ENCODE results near the gene RNF8. TPM values are rescaled to one million over a fixed set of nuclear protein-coding genes. Genes with fewer than 3 reads are reported as not detected.
A peak's percentile ranks its signal among the peaks of the same experiment; 100 is the strongest.
"Not testable (repeated sequence)": the region's sequence is repeated elsewhere in the genome, so short reads cannot be mapped to it uniquely, and the experiment has no call there.

The RNF8 gene
- total RNA-seq, 1 donor = 8.8 TPM

DNA sequence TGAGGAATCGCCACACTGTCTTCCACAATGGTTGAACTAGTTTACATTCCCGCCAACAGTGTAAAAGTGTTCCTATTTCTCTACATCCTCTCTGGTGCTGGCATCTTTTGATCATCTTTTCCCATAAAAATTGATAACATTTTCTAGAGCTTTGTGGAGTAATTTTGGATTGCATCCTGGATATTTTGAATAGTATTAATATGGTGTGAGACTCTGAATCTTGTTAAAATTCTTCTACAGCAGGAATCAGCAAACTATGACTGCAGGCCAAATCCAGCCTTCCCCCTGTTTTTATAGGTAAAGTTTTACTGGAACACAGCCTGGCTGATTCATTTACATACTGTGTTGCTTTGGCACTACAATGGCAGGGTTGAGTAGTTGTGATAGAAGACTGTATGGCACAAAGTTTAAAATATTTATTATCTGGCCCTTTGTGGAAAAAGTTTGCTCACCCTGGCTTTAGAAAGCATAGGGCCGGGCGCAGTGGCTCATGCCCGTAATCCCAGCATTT lies 15.0 kb upstream of the RNF8 start:
- Histone ChIP-seq H3K4me3 (ENCODE audit: low read length) (no peak overlapping the region), H3K9me3 (ENCODE audit: low read depth, low read length) (no peaks in the 10 kb centered on the region), H3K27me3 (ENCODE audit: insufficient read depth, low read length) (no peaks in the 10 kb centered on the region), H3K4me1 (ENCODE audit: insufficient read depth, low read length) (no peaks in the 10 kb centered on the region)

DNA sequence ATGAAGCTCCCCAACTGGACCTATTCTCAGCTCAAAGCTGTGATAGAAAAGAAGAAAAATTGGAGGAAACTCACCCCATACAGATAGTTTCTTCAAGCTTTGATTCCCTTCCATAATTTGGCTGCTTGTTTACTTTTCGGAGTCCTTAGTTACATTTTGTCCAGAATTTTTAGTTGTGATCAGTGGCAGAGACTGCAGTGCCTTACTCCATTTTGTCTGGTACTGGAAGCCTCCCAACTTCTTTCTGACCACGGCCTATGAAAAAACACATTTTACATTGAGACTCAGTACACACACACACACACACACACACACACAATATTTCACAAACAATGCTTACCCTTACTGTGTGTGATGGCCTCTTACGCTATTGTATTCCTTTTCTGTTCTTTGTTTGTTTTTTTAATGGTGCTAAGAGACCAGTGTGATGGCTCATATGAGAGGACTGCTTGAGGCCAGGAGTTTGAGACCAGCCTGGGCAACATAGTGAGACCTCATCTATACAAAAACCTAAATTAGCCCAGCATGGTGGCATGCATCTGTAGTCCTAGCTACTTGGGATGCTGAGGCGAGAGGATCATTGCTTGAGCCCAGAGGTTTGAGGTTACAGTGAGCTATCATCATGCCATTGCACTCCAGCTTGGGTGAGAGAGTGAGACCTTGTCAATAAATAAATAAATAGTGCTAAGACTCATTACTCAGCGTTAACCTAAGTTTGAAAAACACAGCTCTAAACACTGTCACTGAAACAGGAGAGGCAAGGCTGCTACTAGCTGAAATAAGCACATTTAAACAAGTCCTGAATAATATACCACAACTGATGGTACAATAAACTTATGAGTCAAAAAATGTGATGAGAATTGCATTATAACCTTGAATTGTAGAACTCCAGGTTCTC lies 13.8 kb upstream of the RNF8 start:
- Histone ChIP-seq H3K9me3 (ENCODE audit: low read depth, low read length) (no peaks in the 10 kb centered on the region), H3K27me3 (ENCODE audit: insufficient read depth, low read length) (no peaks in the 10 kb centered on the region), H3K4me3 (ENCODE audit: low read length) (no peak overlapping the region), H3K4me1 (ENCODE audit: insufficient read depth, low read length) (no peaks in the 10 kb centered on the region)

DNA sequence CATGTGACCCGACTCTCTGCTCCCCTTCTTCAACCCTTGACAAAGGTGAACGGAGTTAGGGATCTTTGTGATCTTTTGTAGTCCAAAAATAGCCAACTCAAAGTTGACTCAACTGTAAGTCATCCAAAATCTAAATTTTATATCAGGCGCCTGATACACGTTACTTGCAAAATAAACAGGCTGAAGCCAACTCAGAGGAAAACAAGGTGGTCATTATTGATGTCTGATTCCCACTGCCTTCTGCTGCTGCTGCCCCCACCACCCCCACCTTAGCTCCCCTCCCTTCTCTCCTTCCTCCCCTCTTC lies 13.2 kb upstream of the RNF8 start:
- Histone ChIP-seq H3K4me1 (ENCODE audit: insufficient read depth, low read length) (no peaks in the 10 kb centered on the region), H3K27me3 (ENCODE audit: insufficient read depth, low read length) (no peaks in the 10 kb centered on the region), H3K9me3 (ENCODE audit: low read depth, low read length) (no peaks in the 10 kb centered on the region), H3K4me3 (ENCODE audit: low read length) (no peak overlapping the region)

DNA sequence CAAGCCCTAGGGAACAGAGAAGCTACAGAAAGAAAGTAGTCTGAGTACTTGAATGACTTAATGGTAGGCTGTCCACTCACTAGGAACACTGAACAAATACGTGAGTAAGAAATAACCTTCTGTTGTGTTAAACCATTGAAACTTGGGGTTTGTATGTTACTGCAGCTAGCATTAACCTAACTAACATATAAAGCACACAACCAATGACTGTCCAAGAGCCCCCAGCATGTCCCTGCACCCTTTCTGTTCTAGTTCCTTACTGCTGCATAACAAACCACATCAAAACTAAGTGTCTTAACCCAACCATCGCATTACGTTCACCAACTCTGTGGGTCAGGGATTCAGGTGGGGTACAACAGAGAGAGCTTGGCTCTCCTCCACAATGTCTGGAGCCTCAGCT lies 10.5 kb upstream of the RNF8 start:
- Histone ChIP-seq H3K27me3 (ENCODE audit: insufficient read depth, low read length) (no peaks in the 10 kb centered on the region), H3K4me3 (ENCODE audit: low read length) (no peak overlapping the region), H3K4me1 (ENCODE audit: insufficient read depth, low read length) (no peaks in the 10 kb centered on the region), H3K9me3 (ENCODE audit: low read depth, low read length) (no peaks in the 10 kb centered on the region)

DNA sequence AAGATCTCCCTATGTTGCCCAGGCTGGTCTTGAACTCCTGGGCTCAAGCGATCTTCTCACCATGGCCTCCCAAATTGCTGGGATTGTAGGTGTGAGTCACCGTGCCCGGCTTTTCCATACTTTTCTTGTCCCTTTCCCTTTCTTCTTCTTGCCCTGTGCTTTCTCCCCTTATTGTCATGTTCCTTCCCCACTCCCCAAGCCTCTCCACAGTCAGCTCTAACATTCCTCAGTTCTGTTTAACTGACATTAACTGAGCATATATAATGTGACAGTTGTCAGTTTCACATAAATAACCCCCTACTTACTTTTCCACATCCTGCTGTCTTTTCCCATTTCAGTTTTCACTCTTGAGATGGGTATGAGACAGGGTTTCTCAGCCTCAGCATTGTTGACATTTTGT lies 9.5 kb upstream of the RNF8 start:
- H3K27me3 ChIP-seq (ENCODE audit: insufficient read depth, low read length) = no peaks in the 10 kb centered on the region
- no peak overlapping the region for H3K4me3 ChIP-seq (ENCODE audit: low read length)
- H3K9me3 ChIP-seq (ENCODE audit: low read depth, low read length) = no peaks in the 10 kb centered on the region
- H3K4me1 ChIP-seq (ENCODE audit: insufficient read depth, low read length) = no peaks in the 10 kb centered on the region

DNA sequence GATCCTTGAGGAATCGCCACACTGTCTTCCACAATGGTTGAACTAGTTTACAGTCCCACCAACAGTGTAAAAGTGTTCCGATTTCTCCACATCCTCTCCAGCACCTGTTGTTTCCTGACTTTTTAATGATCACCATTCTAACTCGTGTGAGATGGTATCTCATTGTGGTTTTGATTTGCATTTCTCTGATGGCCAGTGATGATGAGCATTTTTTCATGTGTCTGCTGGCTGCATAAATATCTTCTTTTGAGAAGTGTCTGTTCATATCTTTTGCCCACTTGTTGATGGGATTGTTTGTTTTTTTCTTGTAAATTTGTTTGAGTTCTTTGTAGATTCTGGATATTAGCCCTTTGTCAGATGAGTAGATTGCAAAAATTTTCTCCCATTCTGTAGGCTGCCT lies 8.0 kb upstream of the RNF8 start:
- H3K4me1 ChIP-seq (ENCODE audit: insufficient read depth, low read length); H3K4me3 ChIP-seq (ENCODE audit: low read length); H3K9me3 ChIP-seq (ENCODE audit: low read depth, low read length); H3K27me3 ChIP-seq (ENCODE audit: insufficient read depth, low read length): not testable (repeated sequence)

DNA sequence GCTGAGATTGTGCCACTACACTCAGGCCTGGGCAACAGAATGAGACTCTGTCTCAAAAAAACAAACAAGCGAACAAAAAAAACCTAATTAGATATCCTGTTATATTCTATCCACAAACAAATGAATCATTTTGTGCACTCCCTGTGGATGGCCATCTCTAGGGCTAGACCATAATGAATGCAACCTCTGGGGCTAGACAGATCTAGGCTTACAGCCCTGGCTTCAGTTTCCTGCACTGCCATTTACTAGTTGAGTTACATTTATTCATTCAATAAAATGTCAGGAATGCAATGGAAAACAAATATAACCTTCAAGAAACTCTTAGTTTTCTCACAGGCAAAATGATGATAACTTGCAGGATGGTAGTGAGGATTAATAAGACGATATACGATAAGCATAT lies 6.6 kb upstream of the RNF8 start:
- no peaks in the 10 kb centered on the region for H3K27me3 ChIP-seq (ENCODE audit: insufficient read depth, low read length)
- H3K4me1 ChIP-seq (ENCODE audit: insufficient read depth, low read length) = no peaks in the 10 kb centered on the region
- H3K9me3 ChIP-seq (ENCODE audit: low read depth, low read length) = no peaks in the 10 kb centered on the region
- H3K4me3 ChIP-seq (ENCODE audit: low read length) = no peak overlapping the region

DNA sequence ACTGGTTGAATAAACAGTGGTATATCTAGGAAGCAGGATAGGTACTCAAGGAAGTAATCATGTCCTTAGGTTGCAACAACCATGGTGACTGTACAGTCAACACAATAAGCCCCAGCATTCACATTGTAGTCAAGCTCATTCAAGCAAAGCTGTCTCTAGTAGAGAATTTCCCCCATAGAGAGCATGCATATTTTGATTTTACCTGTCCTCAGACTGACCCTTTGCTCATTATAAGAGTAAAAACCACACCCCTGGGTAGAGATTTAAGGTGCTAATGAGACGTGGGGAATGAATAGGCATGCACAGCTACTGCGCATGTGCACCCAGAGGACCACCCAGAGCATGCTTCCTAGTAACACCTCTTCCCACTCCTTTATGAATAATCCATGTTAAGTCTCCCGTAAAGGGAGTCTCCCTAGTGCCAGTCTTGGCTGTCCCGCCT lies 6.1 kb upstream of the RNF8 start:
- no peaks in the 10 kb centered on the region for H3K27me3 ChIP-seq (ENCODE audit: insufficient read depth, low read length)
- no peak overlapping the region for H3K4me3 ChIP-seq (ENCODE audit: low read length)
- no peaks in the 10 kb centered on the region for H3K4me1 ChIP-seq (ENCODE audit: insufficient read depth, low read length)

DNA sequence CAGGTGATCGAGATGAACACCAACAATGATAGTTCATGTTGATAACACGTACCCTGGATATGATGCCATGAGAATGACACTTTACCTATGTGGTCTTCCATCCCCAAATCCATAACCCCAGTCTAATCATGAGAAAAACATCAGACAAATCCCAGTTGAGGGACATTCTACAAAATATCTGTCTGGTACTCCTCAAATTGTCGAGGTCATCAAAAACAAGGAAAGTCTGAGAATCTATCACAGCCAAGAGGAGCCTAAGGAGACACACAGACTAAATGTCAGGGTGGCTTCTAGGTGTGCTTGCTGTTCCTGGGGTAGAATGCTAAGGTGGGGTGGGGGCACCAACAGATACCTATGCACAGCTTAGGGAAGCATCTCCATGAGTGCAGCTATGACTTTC lies 2.8 kb upstream of the RNF8 start:
- no peaks in the 10 kb centered on the region for H3K9me3 ChIP-seq (ENCODE audit: low read depth, low read length)
- H3K4me3 ChIP-seq (ENCODE audit: low read length) = no peak overlapping the region
- H3K4me1 ChIP-seq (ENCODE audit: insufficient read depth, low read length) = peaks cover 17% of the 10 kb centered on the region
- H3K27me3 ChIP-seq (ENCODE audit: insufficient read depth, low read length) = no peaks in the 10 kb centered on the region

More for the DNA sequence above, 6.1 kb upstream of the RNF8 start:
- no peaks in the 10 kb centered on the region for H3K9me3 ChIP-seq (ENCODE audit: low read depth, low read length)

DNA sequence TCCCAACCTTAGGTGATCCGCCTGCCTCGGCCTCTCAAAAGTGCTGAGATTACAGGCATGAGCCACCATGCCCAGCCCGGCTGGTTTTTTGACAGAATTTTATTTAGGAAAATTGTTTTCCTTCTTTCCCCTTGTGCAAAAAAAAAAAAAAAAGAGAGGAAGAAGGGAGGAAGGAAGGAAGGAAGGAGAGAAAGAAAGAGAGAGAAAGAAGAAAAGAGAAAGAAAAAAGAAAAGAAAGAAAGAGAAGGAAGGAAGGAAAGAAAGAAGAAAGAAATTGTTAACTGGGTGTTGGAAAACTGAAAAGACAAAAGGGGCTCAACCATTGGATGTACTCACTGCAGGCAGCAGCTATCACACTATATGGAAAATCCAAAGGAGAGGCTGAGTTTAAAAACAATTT lies 1.4 kb upstream of the RNF8 start:
- H3K4me1 ChIP-seq (ENCODE audit: insufficient read depth, low read length) = peaks cover 17% of the 10 kb centered on the region
- no peak overlapping the region for H3K4me3 ChIP-seq (ENCODE audit: low read length)
- no peaks in the 10 kb centered on the region for H3K27me3 ChIP-seq (ENCODE audit: insufficient read depth, low read length)
- no peaks in the 10 kb centered on the region for H3K9me3 ChIP-seq (ENCODE audit: low read depth, low read length)

DNA sequence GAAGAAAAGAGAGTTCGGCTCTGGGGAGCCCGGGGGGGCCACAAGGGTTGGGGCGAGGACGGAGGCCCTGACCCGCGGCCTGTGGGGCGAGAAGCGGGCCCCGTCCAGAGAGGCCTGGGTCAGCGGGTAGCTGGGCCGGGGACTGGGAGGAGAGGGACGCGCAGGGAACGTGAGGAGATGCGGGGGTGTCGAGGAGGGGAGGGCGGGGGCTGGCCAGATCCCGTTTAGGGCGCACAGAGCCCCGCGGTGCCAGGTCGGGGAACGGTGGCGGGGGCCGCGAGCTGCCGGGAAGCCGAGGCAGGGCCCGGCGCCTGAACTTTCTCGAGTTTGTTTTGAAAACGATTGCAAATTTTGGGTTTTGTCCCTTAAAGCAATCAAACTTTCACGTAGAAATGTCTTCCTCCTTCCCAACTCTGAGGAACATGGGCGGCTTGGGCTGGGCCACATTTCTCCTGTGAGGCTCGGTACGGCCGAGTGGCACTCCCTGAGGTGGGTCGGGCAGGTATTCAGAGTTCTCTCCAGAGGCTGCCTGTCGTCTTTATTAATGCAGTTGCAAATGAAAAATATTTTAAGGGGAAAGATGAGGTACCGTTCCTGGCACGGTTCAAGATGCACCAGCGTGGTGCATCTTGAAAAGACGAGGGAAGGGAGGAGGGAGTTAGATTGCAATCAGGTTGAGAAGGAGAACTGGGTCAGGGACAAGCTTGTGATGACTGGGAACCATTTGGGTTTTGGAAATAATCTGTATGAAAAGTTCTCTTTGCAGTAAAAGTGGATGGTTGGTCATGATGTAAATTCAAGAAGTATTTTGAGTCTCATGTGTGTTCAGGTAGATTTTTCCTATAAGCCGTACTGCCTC lies 972 bp downstream of the RNF8 start:
- H3K9me3 ChIP-seq (ENCODE audit: low read depth, low read length) = no peaks in the 10 kb centered on the region
- peaks cover 17% of the 10 kb centered on the region for H3K4me1 ChIP-seq (ENCODE audit: insufficient read depth, low read length)
- H3K4me3 ChIP-seq (ENCODE audit: low read length) = peak overlapping the region; percentile 89
- H3K27me3 ChIP-seq (ENCODE audit: insufficient read depth, low read length) = no peaks in the 10 kb centered on the region

DNA sequence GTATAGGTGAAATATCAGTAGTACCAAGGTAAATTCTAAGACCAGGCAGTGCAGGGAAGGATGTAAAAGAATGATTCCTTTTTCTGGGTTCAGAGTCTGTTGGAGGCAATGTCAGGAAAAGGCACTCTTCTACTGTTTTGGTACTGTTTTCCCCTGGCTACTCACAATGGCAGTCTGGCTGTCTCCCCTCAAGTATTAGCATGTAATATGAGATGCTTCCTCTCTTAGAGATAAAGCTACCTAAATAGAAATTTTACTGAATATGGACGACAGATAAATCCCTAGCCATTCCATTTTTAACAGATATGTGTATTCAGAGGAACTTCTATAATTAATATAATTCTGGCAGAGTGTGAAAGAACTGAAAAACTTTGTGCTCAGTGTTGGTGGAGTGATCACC lies 3.5 kb downstream of the RNF8 start:
- H3K4me1 ChIP-seq (ENCODE audit: insufficient read depth, low read length) = peaks cover 17% of the 10 kb centered on the region
- no peaks in the 10 kb centered on the region for H3K9me3 ChIP-seq (ENCODE audit: low read depth, low read length)
- H3K27me3 ChIP-seq (ENCODE audit: insufficient read depth, low read length) = no peaks in the 10 kb centered on the region
- H3K4me3 ChIP-seq (ENCODE audit: low read length) = no peak overlapping the region

DNA sequence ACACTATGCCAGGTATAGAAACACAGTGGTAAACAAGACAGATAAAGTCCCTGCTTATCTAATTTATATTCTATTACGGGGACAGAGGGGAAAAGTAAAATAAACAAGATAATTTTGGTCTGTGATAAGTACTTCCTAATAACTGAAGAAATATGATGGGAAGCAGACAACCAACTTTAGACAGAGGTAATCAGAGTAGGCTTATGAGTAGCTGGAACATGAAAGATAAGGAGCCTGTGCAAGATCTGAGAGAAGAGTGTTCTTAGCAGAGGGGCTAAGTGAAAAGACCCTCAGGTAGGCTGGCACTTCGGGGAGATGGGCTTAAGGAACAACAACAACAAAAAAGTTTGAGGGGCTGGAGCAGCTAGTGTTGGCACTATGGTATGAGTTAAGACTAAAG lies 4.1 kb downstream of the RNF8 start:
- Histone ChIP-seq H3K4me1 (ENCODE audit: insufficient read depth, low read length) (peaks cover 17% of the 10 kb centered on the region), H3K27me3 (ENCODE audit: insufficient read depth, low read length) (no peaks in the 10 kb centered on the region)

DNA sequence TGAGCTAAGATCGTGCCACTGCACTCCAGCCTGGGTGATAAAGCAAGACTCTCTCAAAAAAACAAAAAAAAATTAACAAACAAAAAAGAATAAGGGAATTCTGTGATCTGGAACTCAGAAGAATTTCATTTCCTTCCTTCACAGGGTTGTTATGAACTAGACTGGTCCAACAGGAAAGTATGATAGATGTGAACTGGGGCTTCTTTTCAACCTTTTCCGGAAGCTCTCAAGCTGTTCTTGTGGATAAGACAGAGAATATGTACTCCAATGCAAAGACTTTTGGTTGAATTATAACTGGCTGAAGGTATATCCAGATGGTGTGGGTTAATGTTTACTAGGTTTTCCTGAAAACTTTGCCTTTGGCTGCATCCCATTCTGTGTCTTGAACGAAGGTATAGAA lies 5.3 kb downstream of the RNF8 start:
- Histone ChIP-seq H3K4me1 (ENCODE audit: insufficient read depth, low read length) (peaks cover 10% of the 10 kb centered on the region), H3K4me3 (ENCODE audit: low read length) (no peak overlapping the region), H3K27me3 (ENCODE audit: insufficient read depth, low read length) (no peaks in the 10 kb centered on the region), H3K9me3 (ENCODE audit: low read depth, low read length) (no peaks in the 10 kb centered on the region)

More for the DNA sequence above, 4.1 kb downstream of the RNF8 start:
- Histone ChIP-seq H3K4me3 (ENCODE audit: low read length) (no peak overlapping the region), H3K9me3 (ENCODE audit: low read depth, low read length) (no peaks in the 10 kb centered on the region)

DNA sequence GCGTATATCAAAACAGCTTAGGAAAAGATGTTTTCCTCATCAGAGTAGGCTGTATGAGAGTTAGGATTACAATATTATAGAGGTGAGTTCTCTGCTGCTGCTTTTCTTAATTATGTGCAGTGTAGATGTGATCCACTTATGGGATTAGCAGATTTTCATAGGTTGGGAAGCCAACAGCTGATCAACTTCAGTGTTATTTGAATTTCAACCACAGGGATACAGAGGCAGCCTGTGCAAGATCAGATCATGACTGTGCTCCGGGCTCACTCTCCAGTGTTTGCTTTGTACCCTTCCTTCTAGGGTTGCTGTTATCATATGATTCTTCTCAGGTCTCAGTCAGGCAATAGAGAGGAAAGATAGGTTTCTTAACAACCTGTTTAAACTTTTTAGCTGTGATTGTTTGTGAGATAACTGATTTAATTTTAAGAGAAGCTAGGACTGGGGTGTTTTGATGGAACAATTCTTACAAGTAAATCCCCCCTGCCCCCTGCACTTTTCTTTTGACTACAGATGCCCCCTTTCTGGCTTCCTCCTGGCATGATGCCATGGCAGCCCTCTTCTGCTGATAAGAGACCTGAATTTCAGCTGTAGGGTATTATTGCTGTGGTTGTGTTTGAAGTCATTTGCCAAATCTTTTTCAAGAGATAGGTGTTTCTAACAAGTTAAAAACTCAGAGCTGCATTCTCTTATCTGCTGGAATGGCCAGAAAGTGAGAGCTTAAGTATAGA lies 8.5 kb downstream of the RNF8 start:
- H3K27me3 ChIP-seq (ENCODE audit: insufficient read depth, low read length) = no peaks in the 10 kb centered on the region
- no peak overlapping the region for H3K4me3 ChIP-seq (ENCODE audit: low read length)
- H3K4me1 ChIP-seq (ENCODE audit: insufficient read depth, low read length) = no peaks in the 10 kb centered on the region
- no peaks in the 10 kb centered on the region for H3K9me3 ChIP-seq (ENCODE audit: low read depth, low read length)

Measured in mononuclear cell (primary cell).